SKM-1 (cell line): Measurements from ENCODE around the gene TSPEAR.

Experiments
- DNase-seq: peaks from one replicate; lab custom pipeline; 2025; ENCODE audit not compliant: unreplicated experiment; lab: John Stamatoyannopoulos, UW

The TSPEAR gene

DNA sequence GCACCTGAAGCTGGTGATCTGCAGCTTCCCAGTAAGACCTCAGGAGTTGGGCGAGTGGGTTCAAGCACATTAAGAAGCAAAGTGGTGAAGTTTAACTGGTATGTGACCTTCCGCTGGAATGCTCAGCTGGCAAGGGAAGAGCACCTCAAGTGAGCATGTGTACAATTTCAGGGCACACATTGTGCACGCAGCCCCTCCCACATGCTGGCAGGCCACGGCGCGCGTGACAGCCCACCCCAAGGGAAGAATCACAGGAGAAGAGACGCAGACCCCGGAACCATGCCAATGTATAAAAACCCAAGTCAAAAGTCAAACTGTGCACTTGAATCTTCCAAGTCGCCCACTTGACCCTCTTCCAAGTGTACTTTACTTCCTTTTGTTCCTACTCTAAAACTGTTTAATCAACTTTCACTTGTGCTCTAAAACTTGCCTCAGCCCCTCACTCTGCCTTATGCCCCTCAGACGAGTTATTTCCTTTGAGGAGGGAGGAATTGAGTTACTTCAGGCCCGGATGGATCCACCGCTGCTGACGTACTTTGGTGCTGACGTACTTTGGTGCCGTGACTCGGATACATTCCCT, 236.0 kb downstream of the TSPEAR start:
- no peak for DNase-seq

DNA sequence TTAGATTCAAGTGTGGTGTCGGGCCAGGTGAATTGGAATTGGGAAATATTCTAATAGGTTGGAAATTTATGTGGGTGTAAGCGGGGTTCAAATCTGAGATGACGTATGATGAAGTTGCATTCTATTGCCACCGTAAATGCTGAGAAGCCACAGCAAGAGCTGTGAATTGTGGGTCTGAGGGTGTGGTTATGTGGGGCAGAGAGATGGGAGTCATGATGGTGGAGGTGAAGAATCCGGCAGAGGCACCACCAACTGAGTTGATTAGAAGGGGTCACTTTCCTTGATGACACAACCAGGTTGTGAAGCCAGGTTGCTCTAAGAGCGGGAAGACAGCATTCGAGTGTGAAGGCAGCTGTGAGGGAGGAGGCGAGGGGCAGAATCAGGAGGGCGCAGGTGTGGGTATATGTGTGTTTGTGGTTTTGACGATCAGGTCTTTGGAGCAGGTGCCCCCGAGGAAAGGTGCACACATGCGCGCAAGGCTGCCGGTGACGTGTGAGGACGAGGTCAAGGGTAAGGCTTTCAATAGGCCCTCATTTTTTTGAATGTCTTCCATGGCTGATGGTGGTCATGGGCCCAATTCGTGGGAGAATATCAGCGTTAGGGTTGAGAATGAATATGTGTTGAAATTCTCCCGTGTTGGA, 237.3 kb downstream of the TSPEAR start:
- DNase-seq, result no peak

DNA sequence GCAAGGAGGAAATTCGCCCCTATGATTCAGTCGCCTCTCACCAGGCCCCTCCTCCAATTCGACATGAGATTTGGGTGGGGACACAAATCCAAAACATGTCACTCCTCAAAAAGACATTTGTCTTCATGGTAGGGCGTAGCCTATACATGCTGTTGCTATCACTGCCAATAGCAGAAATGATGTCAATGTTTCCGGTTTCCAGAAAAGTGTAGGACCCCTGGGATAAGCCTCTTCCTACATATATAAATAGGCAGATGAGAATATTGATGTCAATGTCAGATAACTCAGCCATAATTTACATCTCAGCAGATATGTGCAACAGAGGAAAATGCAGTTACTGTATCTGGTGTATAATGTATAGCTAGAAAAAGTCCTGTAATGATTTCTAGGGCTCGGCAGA, 239.4 kb downstream of the TSPEAR start:
- no peak for DNase-seq

DNA sequence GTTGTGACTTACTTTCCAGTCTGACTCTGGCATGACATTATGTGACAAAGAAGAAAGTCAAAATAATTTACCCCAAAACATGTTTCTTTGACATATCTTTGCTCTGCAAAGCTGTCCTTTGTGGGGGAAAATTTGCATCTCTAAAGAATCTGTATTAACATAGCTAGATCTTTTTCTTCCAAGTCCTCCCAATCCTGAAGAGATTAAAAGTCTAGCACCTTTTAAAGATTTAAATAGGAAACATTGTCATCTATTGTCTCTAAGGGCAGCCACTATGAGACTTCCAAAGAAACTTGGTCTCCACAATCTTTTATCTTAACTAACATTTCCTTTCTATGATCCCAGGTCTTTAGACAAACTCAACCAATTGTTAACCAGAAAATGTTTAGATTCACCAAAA, 240.0 kb downstream of the TSPEAR start:
- DNase-seq, result no peak

DNA sequence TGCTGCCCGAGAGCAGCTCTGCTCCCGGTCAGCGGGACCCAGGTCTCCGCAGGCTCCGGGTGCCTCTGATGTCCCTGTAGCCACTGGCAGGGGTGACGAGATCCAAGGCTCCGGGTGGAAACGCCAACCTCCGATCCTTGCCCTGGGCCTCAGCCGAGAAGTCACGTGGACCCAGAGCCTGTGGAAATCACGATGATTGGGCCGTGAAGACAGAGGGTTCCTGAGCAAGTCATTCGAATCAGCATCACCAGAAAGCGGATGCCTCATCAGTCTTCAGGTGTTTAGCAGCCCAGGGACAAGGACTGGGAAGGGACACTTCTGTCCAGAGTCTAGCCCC, 243.5 kb downstream of the TSPEAR start:
- DNase-seq, result no peak

DNA sequence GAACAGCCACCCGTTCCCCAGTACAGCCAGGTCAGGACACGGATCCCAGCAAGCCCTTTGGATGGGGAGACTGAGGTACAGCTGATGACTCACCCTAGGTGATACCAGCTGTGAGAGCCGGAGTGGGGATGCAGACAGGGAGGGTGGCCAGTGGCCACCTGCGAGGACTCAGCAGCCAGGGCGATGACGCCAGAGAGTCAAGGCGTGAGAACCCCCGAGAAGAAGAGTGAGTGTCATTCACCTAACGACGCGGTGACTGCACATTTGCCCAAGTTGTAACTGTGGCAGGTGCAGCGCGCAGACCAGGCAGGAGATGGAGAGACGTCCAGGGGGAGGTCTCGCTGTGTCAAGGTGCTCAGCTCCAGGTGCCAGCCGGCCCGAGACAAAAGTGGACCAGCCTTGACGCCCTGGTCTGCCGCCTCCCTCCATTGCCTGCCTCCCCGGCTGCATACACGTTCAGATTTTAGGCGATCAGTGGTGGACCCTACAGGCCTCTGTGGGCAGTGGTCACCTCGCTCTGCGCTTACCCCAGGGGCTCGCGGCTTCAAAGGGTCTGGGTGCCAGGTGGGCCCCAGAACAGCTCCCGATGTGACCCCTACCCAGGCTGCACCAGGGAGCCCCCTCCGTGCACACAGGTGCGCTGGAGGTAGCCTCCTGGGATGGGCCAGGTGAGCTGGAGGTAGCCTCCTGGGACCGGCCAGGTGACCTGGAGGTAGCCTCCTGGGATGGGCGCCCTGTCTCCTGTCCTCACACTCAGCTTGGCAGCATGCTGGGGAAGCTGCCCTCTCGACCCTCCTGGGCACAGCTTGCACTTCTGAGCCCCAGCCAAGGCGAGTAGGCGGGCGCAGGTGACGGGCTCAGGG, 244.1 kb downstream of the TSPEAR start:
- DNase-seq, result no peak

DNA sequence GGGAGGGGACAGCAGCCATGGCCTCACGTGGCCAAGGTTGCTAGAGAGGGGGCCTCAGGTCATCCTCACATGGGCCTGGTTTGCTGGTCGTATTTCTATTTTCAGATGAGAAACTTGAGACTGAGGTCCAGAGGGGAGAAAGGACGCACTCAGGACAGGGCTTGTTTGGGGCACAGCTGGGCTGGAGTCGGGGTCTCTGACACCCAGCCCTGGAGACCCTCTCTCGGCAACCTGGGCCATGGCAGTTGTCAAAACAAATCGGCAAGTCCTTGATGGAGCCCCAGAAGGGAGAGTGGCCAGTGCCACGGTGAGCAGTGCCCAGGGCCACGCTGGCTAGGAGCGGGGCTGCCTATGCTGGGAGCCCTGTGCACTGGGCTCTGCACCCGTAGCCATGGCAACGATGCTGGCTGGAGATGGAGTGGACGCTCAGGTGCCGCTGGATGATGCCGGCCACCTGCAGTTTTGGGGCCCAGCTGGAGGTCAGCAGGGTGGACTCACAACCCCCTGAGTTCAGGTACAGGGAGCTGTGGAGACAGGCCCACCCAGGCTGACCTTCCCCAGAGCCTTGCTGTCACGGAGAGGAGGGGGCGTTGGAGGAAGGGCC, 244.9 kb downstream of the TSPEAR start:
- DNase-seq, result no peak

DNA sequence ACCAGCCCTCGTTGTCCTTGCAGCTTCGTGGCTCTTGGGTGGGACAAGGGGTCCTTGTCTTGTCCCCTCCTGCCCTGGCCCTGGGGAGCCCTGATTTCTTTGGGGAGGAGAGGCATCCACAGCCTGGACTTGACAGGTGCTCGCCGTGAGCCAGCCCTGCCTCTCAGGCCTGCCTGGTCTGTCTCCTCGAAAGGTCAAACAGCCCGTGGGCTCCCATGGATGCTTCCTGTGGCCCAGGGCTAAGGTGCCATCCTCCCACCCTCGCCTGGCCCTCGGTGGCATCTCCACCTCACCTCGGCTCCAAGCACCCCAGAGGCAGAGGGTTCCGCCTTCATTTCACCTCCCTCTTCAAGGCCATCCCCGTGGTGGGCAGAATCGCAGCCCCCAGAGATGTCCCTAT, 247.0 kb downstream of the TSPEAR start:
- DNase-seq, result no peak

DNA sequence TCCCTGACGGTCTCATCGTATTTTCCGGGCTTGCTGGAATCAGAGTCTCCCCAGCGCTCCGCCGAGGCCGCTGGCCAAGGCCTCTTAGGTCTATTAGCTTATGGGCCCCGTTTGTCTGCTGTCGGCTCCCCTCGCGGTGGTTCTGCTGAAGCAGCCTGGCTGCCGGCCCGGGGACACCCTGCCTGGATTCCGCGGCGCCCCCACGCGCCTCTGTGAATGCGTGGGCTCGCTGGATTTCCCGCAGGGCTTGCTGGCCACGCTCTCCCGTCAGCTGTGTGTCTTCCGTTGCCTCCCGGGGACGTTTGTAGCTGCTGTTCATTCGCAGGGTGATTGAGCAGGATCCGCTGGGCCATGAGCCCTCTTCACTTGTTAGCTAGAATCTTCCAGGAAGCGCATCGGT, 247.6 kb downstream of the TSPEAR start:
- no peak for DNase-seq

DNA sequence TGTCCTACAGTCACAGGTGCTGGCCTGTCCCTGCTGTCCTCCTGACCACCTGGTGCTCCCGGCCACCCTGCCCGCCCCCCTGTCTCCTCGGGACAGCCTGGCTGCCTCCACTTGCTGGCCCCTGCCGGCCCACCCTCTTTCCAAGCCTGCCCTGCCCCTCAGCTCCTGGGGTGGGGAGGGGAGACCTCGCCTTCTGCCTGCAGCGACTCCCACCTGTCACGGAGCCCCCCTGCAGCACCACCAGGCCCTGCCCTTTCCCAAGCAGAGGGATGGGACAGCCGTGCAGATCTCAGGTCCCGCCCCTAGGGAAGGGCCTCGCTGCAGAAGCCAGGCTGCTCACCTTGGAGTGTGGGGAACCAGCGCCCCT, 248.6 kb downstream of the TSPEAR start:
- no peak for DNase-seq

DNA sequence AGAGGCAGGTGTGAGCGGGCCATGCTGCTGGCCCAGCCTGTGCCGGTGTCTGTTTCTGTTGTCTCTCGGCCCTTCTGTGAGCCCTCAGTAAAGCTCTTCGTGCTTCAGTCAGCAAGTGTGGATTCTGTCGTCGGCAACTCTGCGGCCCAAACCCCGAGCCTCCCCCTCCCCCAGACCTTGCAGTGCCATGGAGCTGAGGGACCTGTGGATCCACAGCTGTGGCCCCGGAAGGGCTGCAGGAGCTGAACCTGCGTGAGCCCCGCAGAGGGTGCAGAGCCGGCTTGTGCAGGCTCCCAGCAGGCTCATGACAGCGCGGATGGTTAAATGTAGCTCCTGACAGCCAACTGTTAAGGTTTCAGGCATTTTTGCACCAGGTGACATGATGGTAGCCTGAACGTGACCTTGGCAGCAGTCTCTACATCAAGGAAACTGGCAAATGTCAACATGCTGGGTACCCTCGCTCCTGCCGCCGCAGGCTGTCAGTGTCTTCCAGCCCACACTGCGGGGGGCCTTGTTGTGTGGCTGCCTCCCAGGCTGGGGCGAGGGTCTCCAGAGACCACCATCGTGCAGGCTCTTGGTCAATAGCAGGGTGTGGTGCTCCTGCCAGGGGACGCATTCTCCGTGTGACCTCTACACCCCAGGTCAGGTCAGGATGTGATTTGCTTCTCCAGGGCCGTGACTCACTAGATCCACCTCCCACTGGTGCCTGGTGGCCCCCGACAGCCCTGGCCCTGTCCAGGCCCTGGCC, 249.1 kb downstream of the TSPEAR start:
- DNase-seq, result no peak

DNA sequence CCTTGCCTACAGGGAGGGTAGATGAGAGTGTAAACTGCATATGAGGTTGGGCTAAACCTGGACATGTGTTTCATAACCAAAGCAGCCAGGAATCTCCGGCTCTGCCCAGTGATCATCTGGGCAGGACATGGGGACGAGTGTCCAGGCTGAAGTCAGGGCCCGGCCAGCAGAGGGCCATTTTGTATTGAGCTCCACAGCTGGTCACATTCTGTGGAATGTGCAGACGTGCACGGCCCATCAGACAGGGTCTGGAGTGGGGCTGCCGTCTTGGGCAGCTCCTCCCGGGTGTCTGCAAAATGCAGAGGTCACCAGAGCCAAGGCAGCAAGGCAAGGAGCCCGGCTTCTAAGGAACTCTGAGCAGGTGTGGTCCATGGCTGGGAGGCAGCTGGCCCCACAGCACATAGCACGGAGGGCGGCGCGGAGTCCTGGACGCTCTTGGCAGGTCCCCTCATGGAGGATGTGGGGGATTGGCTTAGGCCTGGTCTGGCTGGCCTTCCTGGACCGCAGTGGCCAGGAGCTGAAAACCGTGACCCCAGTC, 249.8 kb downstream of the TSPEAR start:
- no peak for DNase-seq

DNA sequence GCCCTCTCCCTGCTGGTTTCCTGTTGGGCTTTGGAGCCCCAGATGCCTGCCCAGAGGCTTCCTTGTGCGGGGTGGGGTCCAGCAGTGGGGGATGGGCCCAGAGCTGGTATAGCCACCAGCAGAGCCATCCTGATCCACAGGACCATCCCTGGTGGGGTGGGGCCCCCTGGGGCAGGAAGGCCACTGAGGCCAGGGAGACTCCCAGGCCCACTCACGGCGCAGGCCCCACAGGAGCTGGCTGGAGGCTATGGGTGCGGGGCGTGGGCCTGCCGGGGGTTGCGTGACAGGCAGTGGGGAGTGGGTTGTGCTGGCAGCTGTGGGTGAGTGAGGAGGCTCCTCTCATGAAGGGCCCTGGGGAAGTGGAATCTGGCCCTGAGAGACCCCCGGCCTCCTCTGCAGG, 250.4 kb downstream of the TSPEAR start:
- no peak for DNase-seq

DNA sequence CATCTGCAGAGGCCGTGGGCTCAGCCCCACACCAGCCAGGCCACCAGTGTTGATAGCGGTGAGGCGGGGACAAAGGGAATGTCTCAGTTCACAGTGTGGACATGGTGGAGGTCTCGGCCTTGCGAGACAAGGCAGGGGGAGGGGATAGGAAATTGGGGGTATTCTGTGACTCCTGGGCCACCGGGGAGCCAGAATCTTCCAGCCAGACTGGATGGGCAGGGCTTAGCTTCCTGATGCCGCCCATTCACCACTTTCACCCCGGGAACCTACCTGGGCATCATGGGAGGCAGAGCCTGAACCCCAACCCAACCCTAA, 251.0 kb downstream of the TSPEAR start:
- no peak for DNase-seq

DNA sequence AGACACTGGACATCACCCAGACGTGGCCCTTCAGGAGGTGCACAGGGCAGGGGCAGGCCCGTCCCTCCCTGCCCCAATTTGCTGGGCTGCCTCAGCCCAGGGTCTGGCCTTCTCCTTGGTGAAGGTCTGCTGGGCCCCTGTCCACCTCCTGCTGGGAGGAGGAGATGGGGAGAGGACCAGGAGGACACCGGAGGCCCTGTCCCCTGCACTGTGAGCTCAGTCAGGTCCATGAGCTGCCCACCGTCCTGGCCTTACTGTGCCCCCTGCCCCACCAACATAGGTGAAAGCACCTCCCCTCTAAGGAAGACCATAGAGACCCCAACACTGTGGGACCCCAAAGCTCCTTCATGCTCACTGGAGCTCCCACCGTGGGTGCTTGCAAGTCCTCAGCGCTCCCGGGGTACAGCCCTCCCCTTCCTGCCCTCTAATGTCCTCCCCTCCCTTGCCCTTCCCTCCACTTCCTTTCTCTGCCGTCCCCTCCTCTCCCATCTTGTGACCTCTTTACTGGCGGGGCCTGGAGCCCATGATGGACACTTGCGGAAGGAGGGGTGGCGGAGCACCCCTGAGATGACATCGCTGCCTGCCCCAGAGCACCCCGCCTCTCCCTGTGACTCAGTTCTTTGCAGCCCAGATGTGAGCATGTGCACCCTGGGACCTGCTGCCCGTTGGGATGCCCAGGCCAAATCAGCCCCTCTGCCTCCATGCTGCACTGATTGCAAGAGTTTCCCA, 251.5 kb downstream of the TSPEAR start:
- no peak for DNase-seq

DNA sequence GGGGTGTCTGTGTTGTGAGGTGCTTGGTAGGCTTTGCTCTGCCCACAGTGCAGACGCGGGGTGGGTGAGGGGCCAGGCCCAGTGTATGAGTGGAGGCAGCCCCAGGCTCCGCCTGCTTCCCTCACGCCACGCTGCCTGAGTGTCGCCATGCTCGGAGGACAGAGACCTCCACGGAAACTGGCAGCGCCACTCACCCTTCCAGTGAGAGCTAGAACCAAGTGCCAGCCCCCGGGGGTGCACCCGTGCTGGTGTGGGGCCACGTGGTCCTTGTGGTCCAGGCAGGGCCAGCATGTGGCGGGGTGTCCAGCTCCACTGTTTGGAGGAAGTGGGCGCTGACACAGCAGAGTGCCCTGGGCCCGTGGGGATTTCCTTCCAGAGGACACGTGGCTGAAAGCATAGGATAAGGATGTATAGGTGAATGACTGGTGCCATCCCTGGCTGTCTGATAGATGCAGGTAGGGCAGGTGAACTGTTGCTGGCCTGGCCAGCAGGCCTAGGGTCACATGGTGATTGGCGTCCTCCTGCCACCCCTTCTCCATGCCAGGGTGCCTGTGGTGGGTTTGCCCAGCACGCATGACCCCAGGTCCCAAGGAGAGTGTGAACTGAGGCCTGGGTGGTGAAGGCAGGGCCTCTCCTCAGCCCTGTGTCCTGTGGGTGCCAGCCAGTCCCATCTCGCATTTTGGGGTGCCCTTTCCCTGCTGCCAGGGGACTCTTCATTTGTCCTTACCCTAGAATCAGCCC, 252.2 kb downstream of the TSPEAR start:
- no peak for DNase-seq

DNA sequence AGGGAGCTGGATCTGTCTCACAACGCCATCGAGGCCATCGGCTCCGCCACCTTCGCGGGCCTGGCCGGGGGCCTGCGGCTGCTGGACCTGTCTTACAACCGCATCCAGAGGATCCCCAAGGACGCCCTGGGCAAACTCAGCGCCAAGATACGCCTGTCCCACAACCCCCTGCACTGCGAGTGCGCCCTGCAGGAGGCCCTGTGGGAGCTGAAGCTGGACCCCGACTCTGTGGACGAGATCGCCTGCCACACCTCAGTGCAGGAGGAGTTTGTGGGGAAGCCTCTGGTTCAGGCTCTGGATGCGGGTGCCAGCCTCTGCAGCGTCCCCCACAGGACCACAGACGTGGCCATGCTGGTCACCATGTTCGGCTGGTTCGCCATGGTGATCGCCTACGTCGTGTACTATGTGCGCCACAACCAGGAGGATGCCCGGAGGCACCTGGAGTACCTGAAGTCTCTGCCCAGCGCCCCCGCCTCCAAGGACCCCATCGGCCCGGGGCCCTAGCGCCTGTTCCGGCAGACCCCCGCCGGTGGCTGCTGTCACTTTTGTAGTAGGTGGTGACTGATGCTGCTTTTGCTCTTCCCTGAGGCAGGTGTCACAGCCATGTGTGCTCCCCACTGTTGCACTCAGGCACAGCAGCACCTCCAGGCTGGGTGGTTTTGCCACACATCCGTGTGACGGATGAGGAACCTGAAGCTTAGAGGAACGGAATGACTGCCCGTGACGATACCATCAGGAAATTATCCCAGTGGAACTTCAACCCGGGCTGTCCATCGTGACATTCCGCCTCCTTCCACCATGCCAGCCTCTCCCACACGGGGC, 254.2 kb downstream of the TSPEAR start:
- DNase-seq, result no peak

DNA sequence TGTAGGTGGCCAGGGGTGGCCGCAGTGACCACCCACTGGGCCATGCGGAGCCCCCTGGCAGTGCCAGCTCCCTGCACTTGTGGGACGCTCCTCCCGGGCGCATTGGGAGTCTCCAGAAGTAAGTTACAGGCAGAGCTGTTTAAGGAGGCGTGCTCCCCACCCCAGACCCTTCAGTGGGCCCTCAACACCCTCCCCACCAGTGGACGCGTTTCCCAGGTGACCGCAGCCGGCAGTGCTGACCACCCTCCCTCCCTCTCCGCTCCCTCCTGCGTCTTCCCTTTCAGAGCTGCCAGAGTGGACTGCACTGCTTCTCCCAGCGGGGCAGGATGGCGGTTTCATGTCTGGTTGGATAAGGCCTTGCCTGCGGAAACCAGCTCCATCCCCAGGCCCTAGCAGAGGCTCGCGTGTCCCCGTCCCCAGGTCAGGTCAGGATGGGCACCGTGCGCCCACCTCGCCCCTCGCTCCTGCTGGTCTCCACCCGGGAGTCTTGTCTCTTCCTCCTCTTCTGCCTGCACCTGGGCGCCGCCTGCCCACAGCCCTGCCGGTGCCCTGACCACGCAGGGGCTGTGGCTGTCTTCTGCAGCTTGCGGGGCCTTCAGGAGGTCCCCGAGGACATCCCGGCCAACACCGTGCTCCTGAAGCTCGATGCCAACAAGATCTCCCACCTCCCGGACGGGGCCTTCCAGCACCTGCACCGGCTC, 255.0 kb downstream of the TSPEAR start:
- no peak for DNase-seq
